Panc1 (cell line): Measurements from ENCODE around the gene SLC44A4. TPM values are rescaled to one million over a fixed set of nuclear protein-coding genes. Genes with fewer than 3 reads are reported as not detected.

Experiments used
- ATAC-seq: fragments of 200-7000 bp; cut with Tn5 transposase; 2 replicates; pipeline ENCODE4 v1.9.1; 2020; ENCODE audit warnings: mild to moderate bottlenecking, moderate library complexity
- BruUV-seq: library from RNA; stranded (reverse); fragments of 400-500 nt; replicated peaks from 2 replicates; lab custom pipeline; 2021; lab: Mats Ljungman, UMichigan
- CTCF ChIA-PET: fragments of 300-600 bp; sonication (Branson Sonifier 250); formaldehyde crosslinking; loops from one replicate; lab custom pipeline; 2022; ENCODE audit warnings: antibody characterized with exemption; lab: Charles Lee
- POLR2A ChIA-PET: fragments of 300-600 bp; sonication (Branson Sonifier 250); formaldehyde crosslinking; loops from one replicate; lab custom pipeline; 2022; ENCODE audit warnings: antibody characterized with exemption; lab: Charles Lee
- DNase-seq: peaks from one replicate; pipeline ENCODE4 v3.0.0-alpha.2; 2010; ENCODE audit warnings: low read depth, low spot score
- H3K27ac ChIP-seq: 2 replicates; pipeline ENCODE4 v1.5.1; 2011; ENCODE audit warnings: mild to moderate bottlenecking, low read length, inconsistent platforms
- H3K27me3 ChIP-seq: fragments of 200-500 bp; sonication (Bioruptor generic); 2 replicates; pipeline ENCODE4 v1.6.0; 2014; ENCODE audit warnings: low read length, inconsistent platforms; ENCODE audit not compliant: control insufficient read depth, insufficient read depth
- H3K36me3 ChIP-seq: fragments of 200-500 bp; sonication (Bioruptor generic); 2 replicates; pipeline ENCODE4 v1.5.1; 2014; ENCODE audit warnings: inconsistent platforms, mild to moderate bottlenecking, low read length, moderate library complexity; ENCODE audit not compliant: control insufficient read depth, insufficient read depth
- H3K4me1 ChIP-seq: 2 replicates; pipeline ENCODE4 v1.5.1; 2011; ENCODE audit warnings: inconsistent platforms, mild to moderate bottlenecking, low read length, moderate library complexity; ENCODE audit not compliant: control insufficient read depth, insufficient read depth
- H3K4me3 ChIP-seq, 2 experiments: 2 replicates each; pipeline ENCODE4 v1.5.1; 2011 to 2012; ENCODE audit warnings: low read depth in 2 of 2, low read length in 2 of 2, mild to moderate bottlenecking in 2 of 2, inconsistent platforms in 1 of 2, moderate library complexity in 1 of 2
- H3K9me3 ChIP-seq: fragments of 200-500 bp; sonication (Bioruptor generic); 2 replicates; pipeline ENCODE4 v1.5.1; 2014; ENCODE audit warnings: low read depth, mild to moderate bottlenecking, inconsistent platforms, low read length, moderate library complexity; ENCODE audit not compliant: control insufficient read depth, insufficient read depth
- CTCF ChIP-seq: fragments of 450-650 bp; IDR thresholded peaks from 2 replicates; pipeline ENCODE4 v1.5.1; 2017; ENCODE audit warnings: mild to moderate bottlenecking
- POLR2AphosphoS5 ChIP-seq: IDR thresholded peaks from 2 replicates; pipeline ENCODE4 v1.6.1; 2012; ENCODE audit warnings: mild to moderate bottlenecking, low read depth, low read length, moderate library complexity
- REST ChIP-seq, 2 experiments: IDR thresholded peaks; 2 replicates each; pipeline ENCODE4 v1.6.1; 2011 to 2012; ENCODE audit warnings: low read depth in 2 of 2, control low read depth in 1 of 2, low read length in 1 of 2, mild to moderate bottlenecking in 1 of 2, moderate library complexity in 1 of 2; ENCODE audit not compliant: insufficient read depth in 1 of 2
- SIN3A ChIP-seq: IDR thresholded peaks from 2 replicates; pipeline ENCODE4 v1.6.1; 2012; ENCODE audit warnings: low read depth, mild to moderate bottlenecking, low read length, moderate library complexity, borderline replicate concordance; ENCODE audit not compliant: insufficient read depth
- TCF7L2 ChIP-seq: IDR thresholded peaks from 2 replicates; pipeline ENCODE4 v1.6.1; 2011; ENCODE audit warnings: mild to moderate bottlenecking, low read depth, low read length, inconsistent platforms
- in situ Hi-C: cut with HindIII; loops from 2 replicates; pipeline ENCODE4 v1.10.0; 2016; ENCODE audit warnings: low sequenced_read_pairs, low pct_unique_long_range_greater_than_20kb
- intact Hi-C: fragments of 100-400 bp; cut with micrococcal nuclease; formaldehyde crosslinking; loops from one replicate; pipeline ENCODE4 v1.10.0; 2022; ENCODE audit not compliant: unreplicated experiment
- total RNA-seq: library from RNA; stranded (reverse); gene quantifications from one replicate; pipeline ENCODE4 v1.2.1, GENCODE V29; 2021; ENCODE audit not compliant: unreplicated experiment

The SLC44A4 gene
- total RNA-seq, 1 experiment from 2014 or later: 2.7 TPM

GRCh38 chr6:31877125-31877650 is 1.6 kb downstream of the SLC44A4 start:
- Histone ChIP-seq H3K27me3 (no peaks in the 10 kb centered on the region), H3K9me3 (no peaks in the 10 kb centered on the region), H3K4me3 (no peak overlapping the region), H3K27ac (peak overlapping the region; percentile 77), H3K36me3 (no peaks in the 10 kb centered on the region), H3K4me1 (peaks cover 37% of the 10 kb centered on the region)
- DNase-seq: no peak
- ChIA-PET POLR2A (no interaction called here), CTCF (no interaction called here)
- intact Hi-C loops: no loop called here
- BruUV-seq: no TSS peak
- in situ Hi-C loops: no loop called here
- no peak for TF ChIP-seq TCF7L2
- no peak for TF ChIP-seq REST (IDR thresholded peaks at IDR 0.05; ENCODE audit: insufficient read depth in 1 of 2, low read depth in 2 of 2, low read length in 1 of 2)
- TF ChIP-seq SIN3A: no peak
- TF ChIP-seq POLR2AphosphoS5: no peak
- no peak for TF ChIP-seq CTCF
- ATAC-seq: peak; percentile 49

GRCh38 chr6:31876357-31876756 is 2.4 kb downstream of the SLC44A4 start:
- in situ Hi-C loops (no loop called here), intact Hi-C loops (no loop called here)
- no TSS peak for BruUV-seq
- peaks cover 37% of the 10 kb centered on the region for H3K4me1 ChIP-seq
- POLR2A ChIA-PET: no interaction called here
- ATAC-seq (no peak), DNase-seq (no peak)
- no peaks in the 10 kb centered on the region for H3K36me3 ChIP-seq
- CTCF ChIA-PET: no interaction called here
- no peaks in the 10 kb centered on the region for H3K9me3 ChIP-seq
- H3K4me3 ChIP-seq: no peak overlapping the region
- TF ChIP-seq TCF7L2: no peak
- H3K27ac ChIP-seq: no peak overlapping the region; the same call in 1 of the 2 replicates
- H3K27me3 ChIP-seq: no peaks in the 10 kb centered on the region

GRCh38 chr6:31875877-31876276 is 2.9 kb downstream of the SLC44A4 start:
- no peaks in the 10 kb centered on the region for H3K27me3 ChIP-seq
- no peaks in the 10 kb centered on the region for H3K36me3 ChIP-seq
- H3K4me3 ChIP-seq: no peak overlapping the region
- DNase-seq (no peak), ATAC-seq (no peak)
- POLR2A ChIA-PET: interaction anchor here (0.6 kb wide), 1 partner anchor 180 kb away, joined by 3 read pairs; no protein-coding TSS in a partner anchor
- intact Hi-C loops: no loop called here
- in situ Hi-C loops: no loop called here
- H3K27ac ChIP-seq: peak overlapping the region; percentile 67
- peaks cover 39% of the 10 kb centered on the region for H3K4me1 ChIP-seq
- no peaks in the 10 kb centered on the region for H3K9me3 ChIP-seq
- CTCF ChIA-PET: interaction anchor here (0.5 to 1.0 kb wide), 2 partner anchors 25 to 41 kb away, joined by 5 to 9 read pairs; no protein-coding TSS in a partner anchor
- no peak for TF ChIP-seq TCF7L2
- no peak for TF ChIP-seq REST (IDR thresholded peaks at IDR 0.05; ENCODE audit: insufficient read depth in 1 of 2, low read depth in 2 of 2, low read length in 1 of 2)
- no peak for TF ChIP-seq POLR2AphosphoS5
- TF ChIP-seq CTCF: no peak
- TF ChIP-seq SIN3A: no peak
- no TSS peak for BruUV-seq
